NT2/D1 (cell line): ENCODE results near the gene FAS.

Experiments used
- SUZ12 ChIP-seq: IDR thresholded peaks from 2 replicates; pipeline ENCODE4 v1.6.1; 2011; ENCODE audit not compliant: insufficient read length, insufficient read depth; ENCODE audit errors: extremely low read depth
- ZNF274 ChIP-seq: IDR thresholded peaks from 2 replicates; pipeline ENCODE4 v1.6.1; 2011; ENCODE audit warnings: mild to moderate bottlenecking, low read depth, low read length

DNA sequence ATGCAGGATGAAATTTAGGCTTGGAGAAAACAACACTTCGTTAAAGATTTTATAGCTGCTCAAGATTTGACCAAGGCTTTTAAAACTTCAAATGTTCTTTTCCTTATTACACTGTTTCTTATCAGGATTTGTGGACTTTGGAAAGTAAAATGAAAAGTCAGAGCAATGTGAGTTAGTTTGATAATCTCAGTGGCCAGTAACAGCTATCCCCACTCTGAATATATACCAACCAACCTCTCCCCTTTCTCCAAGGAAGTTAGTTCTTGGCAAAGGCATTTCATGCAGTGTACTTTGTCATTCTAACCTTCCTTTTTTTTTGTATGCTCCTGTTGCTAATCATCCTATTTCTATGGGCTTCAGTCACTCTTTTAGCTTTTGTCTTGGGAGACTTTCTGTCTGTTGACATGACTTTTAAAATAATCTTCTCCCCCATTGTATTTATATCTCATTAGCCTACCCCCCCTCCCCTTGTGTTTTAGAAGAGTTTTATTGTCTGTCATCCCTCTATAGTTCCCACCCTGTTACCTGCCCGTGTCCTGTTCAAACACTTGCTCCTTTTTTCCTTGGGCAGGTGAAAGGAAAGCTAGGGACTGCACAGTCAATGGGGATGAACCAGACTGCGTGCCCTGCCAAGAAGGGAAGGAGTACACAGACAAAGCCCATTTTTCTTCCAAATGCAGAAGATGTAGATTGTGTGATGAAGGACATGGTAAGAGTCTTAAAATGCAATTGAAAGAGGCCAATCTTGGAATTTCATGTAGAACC is 16.7 kb downstream of the FAS start:
- TF ChIP-seq ZNF274 (no peak), SUZ12 (no peak)
